Brain pericyte (primary cell): ENCODE results near the gene DEFB131A.
"Not testable (repeated sequence)": the region's sequence is repeated elsewhere in the genome, so short reads cannot be mapped to it uniquely, and the experiment has no call there.

ENCODE experiments used
- DNase-seq: peaks from one replicate; pipeline ENCODE4 v3.0.0-alpha.2; 2012; ENCODE audit warnings: low read depth, low spot score

Gene DEFB131A

DNA sequence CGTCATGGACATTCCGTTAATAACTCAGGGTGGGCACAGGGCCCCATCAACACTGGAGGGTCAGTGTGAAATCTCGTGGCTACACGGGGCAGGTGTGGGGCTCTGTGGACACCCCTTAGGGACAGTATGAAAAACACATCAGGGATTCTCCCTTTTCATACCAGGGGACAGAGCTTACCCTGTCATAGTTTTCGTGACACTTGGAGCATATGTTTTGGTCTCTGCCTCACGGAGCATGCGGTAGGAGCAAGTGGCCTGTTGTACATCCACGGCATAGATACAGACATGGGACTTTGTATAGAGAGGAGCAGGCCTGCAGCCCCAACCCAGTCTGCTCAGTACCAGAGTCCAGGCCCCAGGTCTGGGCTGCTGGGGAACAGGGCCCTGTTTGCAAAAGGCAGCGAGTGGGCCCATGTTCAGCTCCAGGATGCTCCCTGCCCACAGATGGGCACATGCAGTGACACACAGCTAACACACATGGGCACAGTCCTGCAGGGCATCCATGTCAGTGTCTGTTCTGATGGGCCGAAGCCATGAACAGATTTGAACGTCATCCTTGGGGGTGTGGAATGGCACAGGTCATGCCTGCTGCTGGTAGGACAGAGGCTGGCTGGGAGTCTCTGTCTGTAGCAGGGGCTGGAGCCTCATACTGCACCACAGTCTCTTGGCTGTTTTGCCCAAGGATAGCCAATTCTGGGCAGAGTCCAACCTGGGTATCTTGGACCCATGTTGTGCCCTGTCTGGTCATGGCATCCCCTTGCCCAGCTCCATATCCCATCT lies 50.2 kb downstream of the DEFB131A start:
- DNase-seq = not testable (repeated sequence)

GRCh38 chr4:9495443-9495842 lies 51.2 kb downstream of the DEFB131A start:
- DNase-seq = not testable (repeated sequence)

DNA sequence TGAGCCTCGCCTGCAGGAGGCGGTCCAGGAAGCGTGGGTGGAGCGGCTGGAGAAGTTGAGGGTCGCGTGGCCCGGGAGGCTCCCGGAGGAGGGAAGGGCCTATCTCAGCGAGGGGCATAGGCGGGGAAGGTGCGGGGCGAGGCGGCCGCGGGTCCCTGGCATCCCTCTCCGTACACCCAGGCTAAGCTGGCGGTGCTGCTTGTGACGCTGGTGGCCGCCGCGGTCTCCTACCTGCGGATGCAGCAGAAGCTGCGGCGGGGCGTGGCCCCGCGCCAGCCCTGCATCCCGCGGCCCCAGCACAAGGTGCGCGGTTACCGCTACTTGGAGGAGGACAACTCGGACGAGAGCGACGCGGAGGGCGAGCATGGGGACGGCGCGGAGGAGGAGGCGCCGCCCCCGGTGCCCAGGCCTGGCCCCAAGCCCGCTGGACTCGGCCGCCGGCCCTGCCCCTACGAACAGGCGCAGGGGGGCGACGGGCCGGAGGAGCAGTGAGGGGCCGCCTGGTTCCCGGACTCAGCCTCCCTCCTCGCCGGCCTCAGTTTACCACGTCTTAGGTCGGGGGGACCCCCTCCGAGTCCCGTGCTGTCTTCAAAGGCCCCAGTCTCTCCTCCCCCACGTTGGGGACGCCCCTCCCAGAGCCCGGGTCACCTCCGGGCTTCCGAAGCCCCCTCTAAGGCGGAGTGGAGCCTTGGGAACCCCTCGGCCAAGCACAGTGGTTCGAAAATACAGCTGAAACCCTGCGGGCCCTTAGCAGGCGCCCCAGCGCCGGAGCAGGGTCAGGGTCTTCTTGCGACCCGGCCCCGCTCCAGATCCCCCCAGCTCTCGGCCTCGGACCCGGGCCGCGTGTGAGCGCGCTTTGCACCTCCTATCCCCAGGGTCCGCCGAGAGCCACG lies 53.6 kb downstream of the DEFB131A start:
- DNase-seq = not testable (repeated sequence)

GRCh38 chr4:9498468-9499040 lies 54.3 kb downstream of the DEFB131A start:
- not testable (repeated sequence) for DNase-seq

GRCh38 chr4:9499974-9500487 lies 55.8 kb downstream of the DEFB131A start:
- DNase-seq = not testable (repeated sequence)
